NB4 (cell line): ENCODE measurements around the gene ABCB1.

Experiments
- DNase-seq: peaks from one replicate; pipeline ENCODE4 v3.0.0; 2010; ENCODE audit warnings: low read depth
- H3K4me3 ChIP-seq: one replicate; pipeline ENCODE4 v1.5.1; 2011; ENCODE audit warnings: mild to moderate bottlenecking, low read depth, low read length, moderate library complexity
- CTCF ChIP-seq: IDR thresholded peaks from one replicate; pipeline ENCODE4 v1.5.1; 2012; ENCODE audit warnings: low read depth, low read length
- MYC ChIP-seq: IDR thresholded peaks from 2 replicates; pipeline ENCODE4 v1.6.1; 2011; ENCODE audit warnings: low read depth, low read length
- POLR2A ChIP-seq: IDR thresholded peaks from 2 replicates; pipeline ENCODE4 v1.6.1; 2011; ENCODE audit warnings: mild to moderate bottlenecking; ENCODE audit not compliant: insufficient read length; ENCODE audit errors: extremely low read depth
- TF ChIP-seq, protein P1 (sequence below): IDR thresholded peaks from 2 replicates; pipeline ENCODE4 v1.6.1; 2011; ENCODE audit warnings: low read depth, low read length

The ABCB1 gene

GRCh38 chr7:87480386-87480785 lies 120.3 kb downstream of the ABCB1 start:
- no peak overlapping the region for H3K4me3 ChIP-seq
- TF ChIP-seq MYC: no peak
- TF ChIP-seq, protein P1, sequence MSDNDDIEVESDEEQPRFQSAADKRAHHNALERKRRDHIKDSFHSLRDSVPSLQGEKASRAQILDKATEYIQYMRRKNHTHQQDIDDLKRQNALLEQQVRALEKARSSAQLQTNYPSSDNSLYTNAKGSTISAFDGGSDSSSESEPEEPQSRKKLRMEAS: no peak
- TF ChIP-seq POLR2A: no peak
- no peak for TF ChIP-seq CTCF
- no peak for DNase-seq

- no peak for TF ChIP-seq POLR2A
- TF ChIP-seq MYC: no peak
- TF ChIP-seq, protein P1: no peak
- no peak for TF ChIP-seq CTCF
- H3K4me3 ChIP-seq: no peak overlapping the region
- no peak for DNase-seq
Measured at GRCh38 chr7:87479951-87480350, 120.7 kb downstream of the ABCB1 start.

DNA sequence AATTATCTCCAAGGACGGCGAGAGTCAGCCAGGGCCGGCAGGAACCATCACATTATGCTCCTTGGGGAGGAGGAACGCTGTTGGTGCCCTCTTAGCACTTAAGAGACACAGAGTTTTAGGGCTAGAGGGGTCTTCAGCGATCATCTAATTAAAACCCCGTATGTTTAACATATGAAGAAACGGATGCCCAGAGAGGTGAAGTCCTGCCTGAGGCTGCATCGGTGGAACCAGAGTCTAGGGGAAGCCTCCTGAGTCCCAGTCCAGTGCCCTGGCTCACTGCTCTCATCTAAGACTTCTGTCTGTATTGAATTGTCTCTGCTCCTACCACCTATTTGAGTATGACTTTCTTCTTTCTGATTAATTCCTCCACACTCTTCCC lies 124.5 kb downstream of the ABCB1 start:
- H3K4me3 ChIP-seq: no peak overlapping the region
- DNase-seq: no peak
- TF ChIP-seq POLR2A (no peak), CTCF (no peak), MYC (no peak)
- TF ChIP-seq, protein P1: no peak

GRCh38 chr7:87475359-87476178 lies 125.1 kb downstream of the ABCB1 start, which contains the start of gene ABCB4:
TSS of gene ABCB4 (minus strand) at chr7:87475680. CDS start at chr7:87475465, 215 bp downstream.
- no peak within 1 kb of the TSS for H3K4me3 ChIP-seq
- no peak for DNase-seq

More at GRCh38 chr7:87475359-87476178, 125.1 kb downstream of the ABCB1 start, which contains the start of gene ABCB4:
- no peak for TF ChIP-seq POLR2A
- TF ChIP-seq MYC: no peak
- TF ChIP-seq CTCF: no peak
- TF ChIP-seq, protein P1: no peak
